NB4 (cell line): ENCODE results near the gene MCHR2.

Experiments
- CTCF ChIP-seq: IDR thresholded peaks from one replicate; pipeline ENCODE4 v1.5.1; 2012; ENCODE audit warnings: low read depth, low read length
- MYC ChIP-seq: IDR thresholded peaks from 2 replicates; pipeline ENCODE4 v1.6.1; 2011; ENCODE audit warnings: low read depth, low read length
- POLR2A ChIP-seq: IDR thresholded peaks from 2 replicates; pipeline ENCODE4 v1.6.1; 2011; ENCODE audit warnings: mild to moderate bottlenecking; ENCODE audit not compliant: insufficient read length; ENCODE audit errors: extremely low read depth

- TF ChIP-seq CTCF (no peak), MYC (no peak), POLR2A (no peak)
Measured at GRCh38 chr6:99875068-99875467, 119.0 kb downstream of the MCHR2 start.
